Loucy (cell line): Measurements from ENCODE around the gene CS.
"Not testable (repeated sequence)": the region's sequence is repeated elsewhere in the genome, so short reads cannot be mapped to it uniquely, and the experiment has no call there.

Source experiments
- CTCF ChIP-seq: fragments of 200-600 bp; sonication (generic); conservative IDR thresholded peaks from 2 replicates; pipeline ENCODE4 v1.5.1; 2014; ENCODE audit warnings: mild to moderate bottlenecking, antibody characterized with exemption, low read length
- EZH2phosphoT487 ChIP-seq: fragments of 200-600 bp; IDR thresholded peaks from 2 replicates; pipeline ENCODE4 v1.6.1; 2018; ENCODE audit warnings: antibody characterized with exemption, mild to moderate bottlenecking, moderate library complexity, borderline replicate concordance

DNA sequence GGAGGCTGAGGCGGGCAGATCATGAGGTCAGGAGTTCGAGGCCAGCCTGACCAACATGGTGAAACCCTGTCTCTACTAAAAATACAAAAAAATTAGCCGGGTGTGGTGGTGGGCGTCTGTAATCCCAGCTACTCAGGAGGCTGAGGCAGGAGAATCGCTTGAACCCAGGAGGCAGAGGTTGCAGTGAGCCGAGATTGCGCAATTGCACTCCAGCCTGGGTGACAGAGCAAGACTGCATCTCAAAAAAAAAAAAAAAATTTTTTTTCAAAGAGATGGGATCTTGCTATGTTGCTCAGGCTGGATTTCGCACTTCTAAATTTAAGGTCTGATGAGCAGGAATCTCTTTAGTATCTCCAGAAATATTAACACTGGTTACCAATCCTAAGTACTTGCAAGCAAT is 21.5 kb upstream of the CS start:
- TF ChIP-seq CTCF, EZH2phosphoT487: not testable (repeated sequence)
